Common myeloid progenitor, CD34-positive (primary cell): ENCODE results near the gene COMMD1.
"Not testable (repeated sequence)": the region's sequence is repeated elsewhere in the genome, so short reads cannot be mapped to it uniquely, and the experiment has no call there.

Experiments
- CTCF ChIA-PET: fragments of 350-600 bp; sonication (Branson Sonifier 250); formaldehyde crosslinking; loops from one replicate; lab custom pipeline; 2021; ENCODE audit warnings: antibody characterized with exemption; lab: Charles Lee
- POLR2A ChIA-PET: fragments of 350-600 bp; sonication (Branson Sonifier 250); formaldehyde crosslinking; loops from one replicate; lab custom pipeline; 2021; ENCODE audit warnings: antibody characterized with exemption; lab: Charles Lee
- DNase-seq, 3 donors: peaks; one replicate each; pipeline versions ENCODE4 v3.0.0 to v3.0.0-alpha.2; 2013
- H3K27ac ChIP-seq, 2 experiments: 1 replicate in 1 of 2; 2 replicates in 1 of 2; pipeline ENCODE4 v1.7.0; 2013; ENCODE audit warnings: inconsistent platforms in 2 of 2, low read length in 2 of 2, mild to moderate bottlenecking in 2 of 2, low read depth in 1 of 2, moderate library complexity in 1 of 2; ENCODE audit not compliant: severe bottlenecking in 2 of 2, insufficient read depth in 1 of 2, poor library complexity in 1 of 2
- H3K27me3 ChIP-seq, 5 experiments: replicated peaks in 2 of 5; 1 replicate in 3 of 5; 2 replicates in 2 of 5; pipeline versions ENCODE4 v1.6.1 to v1.7.0; 2013; ENCODE audit warnings: low read length in 4 of 5, mild to moderate bottlenecking in 2 of 5, moderate library complexity in 2 of 5, inconsistent platforms in 1 of 5; ENCODE audit not compliant: insufficient read depth in 5 of 5, control insufficient read depth in 4 of 5
- H3K36me3 ChIP-seq, 4 experiments: 1 replicate in 2 of 4; 2 replicates in 2 of 4; pipeline versions ENCODE4 v1.6.1 to v1.7.0; 2013; ENCODE audit warnings: low read length in 3 of 4, control low read depth in 1 of 4, mild to moderate bottlenecking in 1 of 4; ENCODE audit not compliant: control insufficient read depth in 4 of 4, insufficient read depth in 4 of 4
- H3K4me1 ChIP-seq, 4 experiments: 1 replicate in 3 of 4; 2 replicates in 1 of 4; pipeline versions ENCODE4 v1.6.1 to v1.7.1; 2013; ENCODE audit warnings: low read length in 3 of 4, mild to moderate bottlenecking in 3 of 4, control low read depth in 1 of 4, inconsistent platforms in 1 of 4, moderate library complexity in 1 of 4; ENCODE audit not compliant: control insufficient read depth in 4 of 4, insufficient read depth in 4 of 4; ENCODE audit errors: control extremely low read depth in 1 of 4
- H3K4me3 ChIP-seq, 7 experiments: 1 replicate in 4 of 7; 2 replicates in 3 of 7; pipeline versions ENCODE4 v1.5.1 to v1.7.0; 2013; ENCODE audit warnings: mild to moderate bottlenecking in 7 of 7, low read length in 6 of 7, moderate library complexity in 6 of 7, inconsistent platforms in 2 of 7, low read depth in 2 of 7, control low read depth in 1 of 7; ENCODE audit not compliant: insufficient read depth in 4 of 7, control insufficient read depth in 1 of 7; ENCODE audit errors: extremely low read depth in 1 of 7
- H3K9me3 ChIP-seq, 5 experiments: 1 replicate in 4 of 5; 2 replicates in 1 of 5; pipeline versions ENCODE4 v1.6.1 to v1.7.1; 2013; ENCODE audit warnings: low read length in 4 of 5, mild to moderate bottlenecking in 2 of 5, inconsistent platforms in 1 of 5, low read depth in 1 of 5, moderate library complexity in 1 of 5; ENCODE audit not compliant: control insufficient read depth in 4 of 5, insufficient read depth in 2 of 5; ENCODE audit errors: control extremely low read depth in 1 of 5
- WGBS: methylation state at CpG from one replicate; pipeline ENCODE4 v1.1.5; 2013; ENCODE audit not compliant: insufficient coverage; 5-methylcytosine and 5-hydroxymethylcytosine counted together

COMMD1 gene

GRCh38 chr2:61878761-61879160 lies 26.7 kb upstream of the COMMD1 start:
- Histone ChIP-seq H3K9me3 (no peaks in the 10 kb centered on the region), H3K36me3 (peaks cover 22 to 94% (median 58%) of the 10 kb centered on the region in 4 experiments), H3K4me1 (no peaks in the 10 kb centered on the region), H3K27ac (no peak overlapping the region), H3K4me3 (no peak overlapping the region), H3K27me3 (no peaks in the 10 kb centered on the region)
- POLR2A ChIA-PET: no interaction called here
- 100% methylated on average over 3 of the region's 3 CpGs for WGBS
- DNase-seq: no peak
- CTCF ChIA-PET: no interaction called here

GRCh38 chr2:61879351-61879750 lies 26.1 kb upstream of the COMMD1 start:
- CTCF ChIA-PET, POLR2A ChIA-PET, DNase-seq, H3K27ac ChIP-seq, H3K4me3 ChIP-seq, H3K27me3 ChIP-seq, H3K9me3 ChIP-seq, H3K4me1 ChIP-seq: not testable (repeated sequence)
- H3K36me3 ChIP-seq: peaks cover 21 to 93% (median 56%) of the 10 kb centered on the region in 4 experiments
- WGBS: no CpG with 5 or more reads among the region's 4 CpGs

GRCh38 chr2:61882850-61883249 lies 22.6 kb upstream of the COMMD1 start:
- 92% methylated on average over 2 of the region's 5 CpGs for WGBS
- no peak overlapping the region for H3K27ac ChIP-seq
- ChIA-PET CTCF (no interaction called here), POLR2A (no interaction called here)
- H3K4me1 ChIP-seq: peaks cover 10 to 16% (median 15%) of the 10 kb centered on the region in 4 experiments
- H3K4me3 ChIP-seq: no peak overlapping the region
- DNase-seq: no peak
- no peaks in the 10 kb centered on the region for H3K27me3 ChIP-seq
- H3K36me3 ChIP-seq: peaks cover 16 to 72% (median 57%) of the 10 kb centered on the region in 4 experiments
- H3K9me3 ChIP-seq: no peaks in the 10 kb centered on the region

- DNase-seq: peak in 2 of 3 donors; percentile 14 to 24
- Histone ChIP-seq H3K27ac (peak overlapping the region in 1 of 2 experiments; percentile 14), H3K36me3 (peaks cover 4 to 41% (median 34%) of the 10 kb centered on the region in 4 experiments), H3K27me3 (no peaks in the 10 kb centered on the region), H3K4me3 (peak overlapping the region in 1 of 7 experiments; percentile 87), H3K4me1 (peaks cover 11 to 19% (median 17%) of the 10 kb centered on the region in 4 experiments), H3K9me3 (no peaks in the 10 kb centered on the region)
- 98% methylated on average over 16 of the region's 18 CpGs for WGBS
- ChIA-PET POLR2A (interaction anchor here (0.8 kb wide), 1 partner anchor 10 kb away, joined by 3 read pairs; no protein-coding TSS in a partner anchor), CTCF (no interaction called here)
These were observed 19.4 kb upstream of the COMMD1 start for GRCh38 chr2:61885896-61886603.

- Histone ChIP-seq H3K27ac (peak overlapping the region; percentile 97 to 98), H3K27me3 (no peaks in the 10 kb centered on the region), H3K9me3 (no peaks in the 10 kb centered on the region), H3K4me1 (peaks cover 11 to 19% (median 17%) of the 10 kb centered on the region in 4 experiments), H3K4me3 (peak overlapping the region; percentile 87 to 100 (median 99)), H3K36me3 (peaks cover 4 to 32% (median 24%) of the 10 kb centered on the region in 4 experiments)
- POLR2A ChIA-PET: no interaction called here
- DNase-seq: no peak
- under 1% methylated on average over 14 of the region's 18 CpGs for WGBS
- CTCF ChIA-PET: interaction anchor here (0.9 to 1.1 kb wide), 2 partner anchors 17 to 119 kb away, joined by 3 to 4 read pairs; no protein-coding TSS in a partner anchor
These were observed 17.7 kb upstream of the COMMD1 start for GRCh38 chr2:61887717-61888266.

GRCh38 chr2:61888267-61889055 lies 17.0 kb upstream of the COMMD1 start, which contains the start of gene CCT4:
Gene CCT4, minus strand, starts transcription at chr2:61888656. Its CDS starts 149 bp downstream, at chr2:61888507.
- POLR2A ChIA-PET: interaction anchor here (0.6 kb wide), 1 partner anchor 392 kb away, joined by 3 read pairs; no protein-coding TSS in a partner anchor
- H3K27me3 ChIP-seq: no peaks in the 10 kb centered on the region
- under 1% methylated on average over 68 of the region's 74 CpGs for WGBS
- CTCF ChIA-PET: no interaction called here
- H3K4me1 ChIP-seq: peaks cover 11 to 19% (median 17%) of the 10 kb centered on the region in 4 experiments
- H3K4me3 ChIP-seq: peak within 1 kb of the TSS; percentile 87 to 100 (median 99)
- peaks cover 4 to 27% (median 20%) of the 10 kb centered on the region in 4 experiments for H3K36me3 ChIP-seq
- H3K9me3 ChIP-seq: no peaks in the 10 kb centered on the region
- DNase-seq: peak; percentile 92 to 96 (median 96)
- H3K27ac ChIP-seq: peak within 1 kb of the TSS; percentile 97 to 98
